ENCODE measurements around the gene YDJC. TPM values are rescaled to one million over a fixed set of nuclear protein-coding genes. Genes with fewer than 3 reads are reported as not detected.

The YDJC gene
- total and polyA plus RNA-seq, 2 of the 8 experiments (the other 6 are each of a cell fraction or from before 2014, with no cell fraction given): 36.7 to 45.2 TPM

DNA sequence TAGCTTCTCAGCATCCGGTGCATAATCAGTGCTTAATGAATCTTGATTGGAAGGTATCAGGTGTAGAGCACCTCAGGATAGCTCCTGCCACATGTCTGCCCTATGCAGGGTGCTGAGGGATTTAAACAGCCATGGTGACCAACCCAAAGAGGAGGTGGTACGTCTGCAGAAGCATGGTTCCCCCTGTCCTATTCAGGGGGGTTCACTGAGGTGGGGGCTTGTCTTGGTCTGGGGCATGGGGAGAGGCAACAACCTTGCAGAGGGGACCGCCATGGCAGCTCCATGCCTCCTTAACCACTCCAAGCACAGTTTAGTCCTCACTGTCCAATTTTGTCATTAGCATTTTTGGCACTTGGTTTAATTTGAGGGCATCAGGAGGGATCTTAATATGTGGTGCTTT, 37.4 kb downstream of the YDJC start:
- H3K18ac ChIP-seq (ENCODE audit: extremely low read depth, low read length): no peak overlapping the region
- no peak overlapping the region for H3K23ac ChIP-seq (ENCODE audit: insufficient read length)
- no peak overlapping the region for H2BK20ac ChIP-seq (ENCODE audit: low read length)
- no peaks in the 10 kb centered on the region for H3K9me3 ChIP-seq (ENCODE audit: insufficient read depth in 2 of 2, low read depth in 1 of 2, low read length in 1 of 2)
- H3K9ac ChIP-seq (replicated peaks in 1 of 4; ENCODE audit: extremely low read depth in 1 of 4, low read depth in 3 of 4, low read length in 3 of 4): no peak overlapping the region
- CTCF ChIA-PET (ENCODE audit: partially characterized antibody): interaction anchor here (0.9 to 5.1 kb wide), 12 partner anchors 8 to 54 kb away, joined by 3 to 29 read pairs (median 14); partner anchors contain the start of gene SDF2L1
- no peak overlapping the region for H2BK5ac ChIP-seq (ENCODE audit: low read depth, low read length)
- H3K27ac ChIP-seq (ENCODE audit: low read depth, low read length): no peak overlapping the region
- H3K4me2 ChIP-seq (ENCODE audit: insufficient read depth in 1 of 2, low read depth in 2 of 2, low read length in 2 of 2): no peak overlapping the region
- peaks cover 3 to 94% of the 10 kb centered on the region in 2 experiments for H3K79me2 ChIP-seq (ENCODE audit: control insufficient read depth in 1 of 2, insufficient read depth in 2 of 2, low read length in 2 of 2)
- H3K56ac ChIP-seq (replicated peaks; ENCODE audit: insufficient read length, low read depth, low read length): no peak overlapping the region
- H4K20me1 ChIP-seq (replicated peaks in 1 of 2; ENCODE audit: control insufficient read depth in 1 of 2, insufficient read depth in 2 of 2, low read length in 2 of 2): peaks cover 43 to 53% of the 10 kb centered on the region in 2 experiments
- H2BK120ac ChIP-seq (replicated peaks; ENCODE audit: low read depth, low read length): no peak overlapping the region
- POLR2A ChIA-PET (ENCODE audit: partially characterized antibody): interaction anchor here (1.5 to 1.7 kb wide), 2 partner anchors 18 to 35 kb away, joined by 4 to 5 read pairs; no protein-coding TSS in a partner anchor
- no peak overlapping the region for H4K8ac ChIP-seq (ENCODE audit: extremely low read depth, insufficient read depth, low read length)
- DNase-seq (ENCODE audit: low read depth in 1 of 2, low spot score in 2 of 2): no peak
- no peaks in the 10 kb centered on the region for H3K23me2 ChIP-seq (ENCODE audit: low read depth, low read length)
- H3K4me3 ChIP-seq (ENCODE audit: extremely low read depth in 1 of 4, insufficient read depth in 2 of 4, low read depth in 3 of 4, low read length in 4 of 4): no peak overlapping the region
- 98% methylated on average over 3 of the region's 3 CpGs; no CpG with 5 or more reads in 1 of the 2 experiments for WGBS, 2 experiments (ENCODE audit: extremely low coverage in 1 of 2, insufficient coverage in 1 of 2, insufficient read length in 1 of 2, insufficient replicate concordance in 2 of 2, low coverage in 1 of 2, low lambda C conversion rate in 2 of 2, missing lambda C conversion rate in 1 of 2)
- no peak overlapping the region for H4K5ac ChIP-seq (ENCODE audit: insufficient read length, low read depth, low read length)
- H4K91ac ChIP-seq (replicated peaks; ENCODE audit: insufficient read length, low read length): no peak overlapping the region
- H3K4ac ChIP-seq (replicated peaks; ENCODE audit: insufficient read length, low read depth, low read length): no peak overlapping the region
- no peaks in the 10 kb centered on the region for H3K4me1 ChIP-seq (replicated peaks in 1 of 4; ENCODE audit: control insufficient read depth in 3 of 4, insufficient read depth in 4 of 4, low read length in 3 of 4)
- no peak overlapping the region for H2BK12ac ChIP-seq (ENCODE audit: low read depth, low read length)
- no peaks in the 10 kb centered on the region for H3K27me3 ChIP-seq (replicated peaks in 1 of 4; ENCODE audit: control insufficient read depth in 3 of 4, extremely low read depth in 1 of 4, insufficient read depth in 3 of 4, low read length in 3 of 4)
- peaks cover 23% of the 10 kb centered on the region for H3K79me1 ChIP-seq (ENCODE audit: low read depth, low read length)
- no peak overlapping the region for H2AFZ ChIP-seq (ENCODE audit: low read length)
- H2AK5ac ChIP-seq (ENCODE audit: low read depth, low read length): no peak overlapping the region
- no peak overlapping the region for H3K14ac ChIP-seq (ENCODE audit: insufficient read length)
- no peak overlapping the region for H2BK15ac ChIP-seq (ENCODE audit: low read length)
- peaks cover 6 to 29% (median 19%) of the 10 kb centered on the region in 4 experiments for H3K36me3 ChIP-seq (ENCODE audit: control insufficient read depth in 2 of 4, insufficient read depth in 4 of 4, low read length in 3 of 4)
- FAIRE-seq: no peak
- TF ChIP-seq RXRA (IDR thresholded peaks at IDR 0.05; ENCODE audit: insufficient read depth, low read depth, low read length): no peak
- TF ChIP-seq, protein P1, sequence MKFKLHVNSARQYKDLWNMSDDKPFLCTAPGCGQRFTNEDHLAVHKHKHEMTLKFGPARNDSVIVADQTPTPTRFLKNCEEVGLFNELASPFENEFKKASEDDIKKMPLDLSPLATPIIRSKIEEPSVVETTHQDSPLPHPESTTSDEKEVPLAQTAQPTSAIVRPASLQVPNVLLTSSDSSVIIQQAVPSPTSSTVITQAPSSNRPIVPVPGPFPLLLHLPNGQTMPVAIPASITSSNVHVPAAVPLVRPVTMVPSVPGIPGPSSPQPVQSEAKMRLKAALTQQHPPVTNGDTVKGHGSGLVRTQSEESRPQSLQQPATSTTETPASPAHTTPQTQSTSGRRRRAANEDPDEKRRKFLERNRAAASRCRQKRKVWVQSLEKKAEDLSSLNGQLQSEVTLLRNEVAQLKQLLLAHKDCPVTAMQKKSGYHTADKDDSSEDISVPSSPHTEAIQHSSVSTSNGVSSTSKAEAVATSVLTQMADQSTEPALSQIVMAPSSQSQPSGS (IDR thresholded peaks at IDR 0.05; ENCODE audit: low read length): no peak
- no peak for TF ChIP-seq EP300 (IDR thresholded peaks at IDR 0.05; ENCODE audit: borderline replicate concordance in 1 of 2, low read depth in 2 of 2, low read length in 2 of 2)
- TF ChIP-seq JUND (IDR thresholded peaks at IDR 0.05; ENCODE audit: low read length): no peak
- TF ChIP-seq TAF1 (IDR thresholded peaks at IDR 0.05; ENCODE audit: low read depth, low read length): no peak
- TF ChIP-seq TBP (IDR thresholded peaks at IDR 0.05; ENCODE audit: low read depth, low read length): no peak
- TF ChIP-seq SAP30 (IDR thresholded peaks at IDR 0.05; ENCODE audit: insufficient read depth, insufficient replicate concordance, low read length): no peak
- no peak for TF ChIP-seq BCL11A (IDR thresholded peaks at IDR 0.05; ENCODE audit: low read depth in 2 of 2, low read length in 2 of 2)
- no peak for TF ChIP-seq KDM4A (IDR thresholded peaks at IDR 0.05; ENCODE audit: low read depth, low read length, severe bottlenecking)
- no peak for TF ChIP-seq KDM5A (IDR thresholded peaks at IDR 0.05; ENCODE audit: low read length)
- no peak for TF ChIP-seq RNF2 (IDR thresholded peaks at IDR 0.05; ENCODE audit: borderline replicate concordance, low read depth, low read length, missing control alignments, poor library complexity, severe bottlenecking)

Measured in H1 (cell line).